Karpas-422 (cell line): ENCODE results near the gene WDPCP. TPM values are rescaled to one million over a fixed set of nuclear protein-coding genes. Genes with fewer than 3 reads are reported as not detected.

ENCODE experiments used
- DNase-seq: peaks from one replicate; pipeline ENCODE4 v3.0.0-alpha.2; 2015
- H2AFZ ChIP-seq: fragments of 200-600 bp; sonication (generic); 2 replicates; pipeline ENCODE4 v1.6.1; 2014; ENCODE audit warnings: antibody characterized with exemption, low read length, mixed read lengths
- H3K27ac ChIP-seq: fragments of 200-600 bp; sonication (generic); 2 replicates; pipeline ENCODE4 v1.5.1; 2014; ENCODE audit warnings: mild to moderate bottlenecking, low read length, moderate library complexity
- H3K27me3 ChIP-seq: fragments of 200-600 bp; sonication (generic); 2 replicates; pipeline ENCODE4 v1.6.1; 2014; ENCODE audit warnings: low read length, mixed read lengths
- H3K36me3 ChIP-seq: fragments of 200-600 bp; sonication (generic); 2 replicates; pipeline ENCODE4 v1.6.1; 2014; ENCODE audit warnings: low read length, mixed read lengths; ENCODE audit not compliant: insufficient read depth
- H3K4me1 ChIP-seq: fragments of 200-600 bp; sonication (generic); 2 replicates; pipeline ENCODE4 v1.6.1; 2014; ENCODE audit warnings: mild to moderate bottlenecking, low read length, mixed read lengths
- H3K4me2 ChIP-seq: fragments of 200-600 bp; sonication (generic); 2 replicates; pipeline ENCODE4 v1.6.1; 2014; ENCODE audit warnings: low read length, low read depth, mild to moderate bottlenecking; ENCODE audit not compliant: poor library complexity, severe bottlenecking
- H3K4me3 ChIP-seq: fragments of 200-600 bp; sonication (generic); 2 replicates; pipeline ENCODE4 v1.5.1; 2014; ENCODE audit warnings: mild to moderate bottlenecking, antibody characterized with exemption, low read length, mixed read lengths
- H3K79me2 ChIP-seq: fragments of 200-600 bp; sonication (generic); 2 replicates; pipeline ENCODE4 v1.6.1; 2014; ENCODE audit warnings: mild to moderate bottlenecking, low read length, mixed read lengths
- H3K9ac ChIP-seq: fragments of 200-600 bp; sonication (generic); 2 replicates; pipeline ENCODE4 v1.6.0; 2014; ENCODE audit warnings: low read length
- H3K9me2 ChIP-seq: fragments of 200-600 bp; sonication (generic), shearing (Covaris generic); replicated peaks from 2 replicates; pipeline ENCODE4 v1.6.0; 2014; ENCODE audit warnings: mild to moderate bottlenecking, low read length, moderate library complexity; ENCODE audit not compliant: insufficient read depth
- H3K9me3 ChIP-seq: fragments of 300-700, 200-600 bp; sonication (generic); 2 replicates; pipeline ENCODE4 v1.6.1; 2014; ENCODE audit warnings: low read length, mixed read lengths
- H4K20me1 ChIP-seq: fragments of 200-600 bp; sonication (generic); 2 replicates; pipeline ENCODE4 v1.6.1; 2014; ENCODE audit warnings: mild to moderate bottlenecking, antibody characterized with exemption, low read length, low read depth; ENCODE audit not compliant: insufficient read depth
- total RNA-seq: library from RNA; depleted of rRNA; stranded (reverse); fragments of >200 nt; shearing (Covaris generic); gene quantifications from 2 replicates; pipeline ENCODE4 v1.2.3, GENCODE V29; 2014; ENCODE audit warnings: low replicate concordance

Gene WDPCP
- total RNA-seq, 1 experiment from 2014 or later, result 20.8 TPM

- H3K27me3 ChIP-seq, result no peaks in the 10 kb centered on the region; the same call in 1 of the 2 replicates
- H3K9ac ChIP-seq, result no peak overlapping the region
- H2AFZ ChIP-seq, result no peak overlapping the region
- H3K9me3 ChIP-seq, result no peaks in the 10 kb centered on the region
- H3K4me1 ChIP-seq, result no peaks in the 10 kb centered on the region
- H3K9me2 ChIP-seq, result no peaks in the 10 kb centered on the region
- no peak overlapping the region for H3K4me3 ChIP-seq
- DNase-seq, result no peak
- no peak overlapping the region for H3K27ac ChIP-seq
- H3K4me2 ChIP-seq, result no peak overlapping the region
- H3K36me3 ChIP-seq, result no peaks in the 10 kb centered on the region
- no peaks in the 10 kb centered on the region for H3K79me2 ChIP-seq
- H4K20me1 ChIP-seq, result no peaks in the 10 kb centered on the region
Measured at GRCh38 chr2:63121055-63121834, 467.0 kb downstream of the WDPCP start.

GRCh38 chr2:63118821-63119220 is 469.5 kb downstream of the WDPCP start:
- Histone ChIP-seq H3K9me2 (no peaks in the 10 kb centered on the region), H3K4me3 (no peak overlapping the region), H3K27ac (no peak overlapping the region), H3K4me1 (no peaks in the 10 kb centered on the region), H3K79me2 (no peaks in the 10 kb centered on the region), H3K4me2 (no peak overlapping the region), H3K27me3 (no peaks in the 10 kb centered on the region; the same call in 1 of the 2 replicates), H2AFZ (no peak overlapping the region), H3K36me3 (no peaks in the 10 kb centered on the region), H4K20me1 (no peaks in the 10 kb centered on the region), H3K9ac (no peak overlapping the region), H3K9me3 (no peaks in the 10 kb centered on the region)
- no peak for DNase-seq

GRCh38 chr2:63104482-63104881 is 483.8 kb downstream of the WDPCP start:
- no peak overlapping the region for H3K27ac ChIP-seq
- H3K4me2 ChIP-seq, result no peak overlapping the region
- peaks cover 6% of the 10 kb centered on the region; the same call in 1 of the 2 replicates for H3K9me3 ChIP-seq
- no peak overlapping the region for H3K9ac ChIP-seq
- no peak overlapping the region for H2AFZ ChIP-seq
- no peaks in the 10 kb centered on the region for H3K27me3 ChIP-seq
- H4K20me1 ChIP-seq, result no peaks in the 10 kb centered on the region
- H3K4me1 ChIP-seq, result no peaks in the 10 kb centered on the region
- H3K79me2 ChIP-seq, result no peaks in the 10 kb centered on the region
- no peak for DNase-seq
- no peaks in the 10 kb centered on the region for H3K36me3 ChIP-seq
- H3K4me3 ChIP-seq, result no peak overlapping the region
- H3K9me2 ChIP-seq, result no peaks in the 10 kb centered on the region

GRCh38 chr2:63101954-63102353 is 486.3 kb downstream of the WDPCP start:
- H3K36me3 ChIP-seq, result no peaks in the 10 kb centered on the region
- H3K4me1 ChIP-seq, result no peaks in the 10 kb centered on the region
- H3K4me2 ChIP-seq, result no peak overlapping the region
- no peak overlapping the region for H2AFZ ChIP-seq
- no peak overlapping the region for H3K27ac ChIP-seq
- no peak for DNase-seq
- H3K9me2 ChIP-seq, result no peaks in the 10 kb centered on the region
- peaks cover 6% of the 10 kb centered on the region; the same call in 1 of the 2 replicates for H3K9me3 ChIP-seq
- no peaks in the 10 kb centered on the region for H3K79me2 ChIP-seq
- H3K27me3 ChIP-seq, result no peaks in the 10 kb centered on the region
- H4K20me1 ChIP-seq, result no peaks in the 10 kb centered on the region
- H3K9ac ChIP-seq, result no peak overlapping the region
- no peak overlapping the region for H3K4me3 ChIP-seq

GRCh38 chr2:63099032-63099431 is 489.2 kb downstream of the WDPCP start:
- no peak overlapping the region for H2AFZ ChIP-seq
- DNase-seq, result no peak
- H4K20me1 ChIP-seq, result no peaks in the 10 kb centered on the region
- H3K4me2 ChIP-seq, result no peak overlapping the region
- no peaks in the 10 kb centered on the region for H3K4me1 ChIP-seq
- no peak overlapping the region for H3K4me3 ChIP-seq
- no peak overlapping the region for H3K27ac ChIP-seq
- no peak overlapping the region for H3K9ac ChIP-seq
- H3K9me2 ChIP-seq, result no peaks in the 10 kb centered on the region
- H3K79me2 ChIP-seq, result no peaks in the 10 kb centered on the region
- H3K36me3 ChIP-seq, result no peaks in the 10 kb centered on the region
- no peaks in the 10 kb centered on the region for H3K27me3 ChIP-seq
- no peaks in the 10 kb centered on the region for H3K9me3 ChIP-seq

- H3K79me2 ChIP-seq, result no peaks in the 10 kb centered on the region
- H3K9me3 ChIP-seq, result no peaks in the 10 kb centered on the region
- no peaks in the 10 kb centered on the region for H4K20me1 ChIP-seq
- H3K36me3 ChIP-seq, result no peaks in the 10 kb centered on the region
- no peaks in the 10 kb centered on the region for H3K9me2 ChIP-seq
- no peak for DNase-seq
- H3K27ac ChIP-seq, result no peak overlapping the region
- no peak overlapping the region for H2AFZ ChIP-seq
- no peaks in the 10 kb centered on the region for H3K4me1 ChIP-seq
- H3K4me3 ChIP-seq, result no peak overlapping the region
- H3K9ac ChIP-seq, result no peak overlapping the region
- no peak overlapping the region for H3K4me2 ChIP-seq
- H3K27me3 ChIP-seq, result no peaks in the 10 kb centered on the region
Measured at GRCh38 chr2:63096491-63096890, 491.8 kb downstream of the WDPCP start.

- Histone ChIP-seq H2AFZ (no peak overlapping the region), H3K79me2 (no peaks in the 10 kb centered on the region), H3K4me2 (no peak overlapping the region), H3K4me1 (no peaks in the 10 kb centered on the region), H4K20me1 (no peaks in the 10 kb centered on the region), H3K27ac (no peak overlapping the region), H3K27me3 (no peaks in the 10 kb centered on the region), H3K9me3 (no peaks in the 10 kb centered on the region), H3K9me2 (no peaks in the 10 kb centered on the region), H3K36me3 (no peaks in the 10 kb centered on the region), H3K9ac (no peak overlapping the region), H3K4me3 (no peak overlapping the region)
- no peak for DNase-seq
Measured at GRCh38 chr2:63093502-63093901, 494.8 kb downstream of the WDPCP start.

GRCh38 chr2:63092857-63093256 is 495.4 kb downstream of the WDPCP start:
- Histone ChIP-seq H4K20me1 (no peaks in the 10 kb centered on the region), H3K9ac (no peak overlapping the region), H3K27me3 (no peaks in the 10 kb centered on the region), H3K9me2 (no peaks in the 10 kb centered on the region), H3K79me2 (no peaks in the 10 kb centered on the region), H3K4me2 (no peak overlapping the region), H3K36me3 (no peaks in the 10 kb centered on the region), H3K4me1 (no peaks in the 10 kb centered on the region), H3K27ac (no peak overlapping the region), H2AFZ (no peak overlapping the region), H3K4me3 (no peak overlapping the region), H3K9me3 (no peaks in the 10 kb centered on the region)
- DNase-seq, result no peak
